HepG2 (cell line): ENCODE data around the gene ICAM5. TPM values are rescaled to one million over a fixed set of nuclear protein-coding genes. Genes with fewer than 3 reads are reported as not detected.

ENCODE experiments used
- GTF3A ChIP-seq: sonication (generic); formaldehyde crosslinking; conservative IDR thresholded peaks from 2 replicates; pipeline ENCODE4 v1.4.0; 2020; ENCODE audit warnings: mild to moderate bottlenecking, missing genetic modification reagents
- POGK ChIP-seq: sonication (generic); formaldehyde crosslinking; conservative IDR thresholded peaks from 2 replicates; pipeline ENCODE4 v1.8.0; 2022; ENCODE audit warnings: mild to moderate bottlenecking, moderate library complexity, missing genetic modification reagents
- PRDM10 ChIP-seq: sonication (generic); formaldehyde crosslinking; IDR thresholded peaks from 2 replicates; pipeline ENCODE4 v1.4.0; 2020; ENCODE audit warnings: low read depth, missing genetic modification reagents
- REXO4 ChIP-seq: sonication (generic); formaldehyde crosslinking; IDR thresholded peaks from 2 replicates; pipeline ENCODE4 v1.8.0; 2022; ENCODE audit warnings: missing genetic modification reagents, mild to moderate bottlenecking, borderline replicate concordance
- STAT5B ChIP-seq: sonication (generic); formaldehyde crosslinking; IDR thresholded peaks from 2 replicates; pipeline ENCODE4 v1.4.0; 2020; ENCODE audit warnings: missing genetic modification reagents
- ZBTB40 ChIP-seq, 2 experiments: fragments of 450-650 bp in 1 of 2; sonication (generic) in 1 of 2; formaldehyde crosslinking in 1 of 2; IDR thresholded peaks; 2 replicates each; pipeline versions ENCODE4 v1.6.1 to v1.8.0; 2016 to 2022; ENCODE audit warnings: antibody characterized with exemption in 1 of 2, mild to moderate bottlenecking in 1 of 2, missing genetic modification reagents in 1 of 2
- ZFP91 ChIP-seq: sonication (generic); formaldehyde crosslinking; IDR thresholded peaks from 2 replicates; pipeline ENCODE4 v1.9.0; 2022; ENCODE audit warnings: missing genetic modification reagents, mild to moderate bottlenecking, borderline replicate concordance
- ZMYM2 ChIP-seq: sonication (generic); formaldehyde crosslinking; IDR thresholded peaks from 2 replicates; pipeline ENCODE4 v1.8.0; 2022; ENCODE audit warnings: mild to moderate bottlenecking, missing genetic modification reagents
- ZNF343 ChIP-seq: sonication (generic); formaldehyde crosslinking; IDR thresholded peaks from 2 replicates; pipeline ENCODE4 v1.4.0; 2020; ENCODE audit warnings: mild to moderate bottlenecking, missing genetic modification reagents
- ZNF468 ChIP-seq: sonication (generic); formaldehyde crosslinking; IDR thresholded peaks from 2 replicates; pipeline ENCODE4 v1.8.0; 2022; ENCODE audit warnings: mild to moderate bottlenecking, moderate library complexity, missing genetic modification reagents
- polyA plus RNA-seq, 8 experiments: library from polyadenylated mRNA; depleted of rRNA in 3 of 8; stranded (reverse) in 7 of 8; unstranded in 1 of 8; fragments of >200 nt; fragmentation: Illumina TruSeq in 4 of 8; extraction: Trizol in 4 of 8; gene quantifications; 2 replicates each; pipeline versions ENCODE4 v1.2.1 to v1.2.3, GENCODE V29; 2011 to 2016; ENCODE audit warnings: low read depth in 4 of 8, missing spikeins in 1 of 8, mixed read lengths in 1 of 8; ENCODE audit not compliant: insufficient read depth in 1 of 8
- total RNA-seq, 5 experiments: library from RNA; depleted of rRNA; stranded (reverse); fragments of >200 nt; fragmentation: Illumina TruSeq; extraction: Trizol; gene quantifications; 2 replicates each; pipeline ENCODE4 v1.2.3, GENCODE V29; 2016; ENCODE audit warnings: low read depth in 1 of 5

The ICAM5 gene
- total and polyA plus RNA-seq, 2 of the 13 experiments (the other 11 are each of a cell fraction or from before 2014, with no cell fraction given), result 0.46 to 1.6 TPM

- TF ChIP-seq ZBTB40 (IDR thresholded peaks at IDR 0.05) (peak; percentile 51; the same call in 1 of the 2 replicates), ZBTB40 (CRISPR knock-in tag; IDR thresholded peaks at IDR 0.05) (no peak), ZFP91 (CRISPR knock-in tag) (no peak), ZMYM2 (CRISPR knock-in tag) (no peak), ZNF343 (CRISPR knock-in tag) (no peak), STAT5B (CRISPR knock-in tag) (no peak), POGK (CRISPR knock-in tag) (no peak), REXO4 (CRISPR knock-in tag) (no peak), GTF3A (CRISPR knock-in tag) (no peak), ZNF468 (CRISPR knock-in tag) (no peak), PRDM10 (CRISPR knock-in tag) (0 out of 2 replicates have a peak, but pooled peaks have one; percentile 17)
Observed at GRCh38 chr19:10299545-10300458, 10.1 kb downstream of the ICAM5 start (continued).
